HepG2 (cell line): ENCODE results near the gene NSMCE1. TPM values are rescaled to one million over a fixed set of nuclear protein-coding genes. Genes with fewer than 3 reads are reported as not detected.

ENCODE experiments used
- ARNTL ChIP-seq: sonication (generic); formaldehyde crosslinking; IDR thresholded peaks from 2 replicates; pipeline ENCODE4 v1.4.0; 2020; ENCODE audit warnings: mild to moderate bottlenecking, missing genetic modification reagents
- DMAP1 ChIP-seq: IDR thresholded peaks from 2 replicates; pipeline ENCODE4 v1.6.1; 2016
- NR2F2 ChIP-seq: IDR thresholded peaks from 2 replicates; pipeline ENCODE4 v1.6.1; 2012; ENCODE audit warnings: low read depth, inconsistent platforms, borderline replicate concordance
- RBM39 ChIP-seq: fragments of 200-400 bp; formaldehyde crosslinking; IDR thresholded peaks from one replicate; pipeline ENCODE4 v1.6.1; 2018; ENCODE audit warnings: antibody characterized with exemption, mild to moderate bottlenecking, low read depth, low read length; ENCODE audit not compliant: poor library complexity, severe bottlenecking
- SMARCC2 ChIP-seq: fragments of 450-650 bp; IDR thresholded peaks from 2 replicates; pipeline ENCODE4 v1.6.1; 2017; ENCODE audit warnings: antibody characterized with exemption, mild to moderate bottlenecking
- SNAI1 ChIP-seq: sonication (generic); formaldehyde crosslinking; IDR thresholded peaks from 2 replicates; pipeline ENCODE4 v1.5.0; 2020; ENCODE audit warnings: mild to moderate bottlenecking, missing genetic modification reagents, borderline replicate concordance
- SUZ12 ChIP-seq: fragments of 150-350 bp; IDR thresholded peaks from 2 replicates; pipeline ENCODE4 v1.6.1; 2014; ENCODE audit warnings: low read depth, low read length
- TCF7 ChIP-seq: sonication (generic); IDR thresholded peaks from 2 replicates; pipeline ENCODE4 v1.6.1; 2016; ENCODE audit warnings: antibody characterized with exemption, low read depth
- polyA plus RNA-seq, 8 experiments: library from polyadenylated mRNA; depleted of rRNA in 3 of 8; stranded (reverse) in 7 of 8; unstranded in 1 of 8; fragments of >200 nt; fragmentation: Illumina TruSeq in 4 of 8; extraction: Trizol in 4 of 8; gene quantifications; 2 replicates each; pipeline versions ENCODE4 v1.2.1 to v1.2.3, GENCODE V29; 2011 to 2016; ENCODE audit warnings: low read depth in 4 of 8, missing spikeins in 1 of 8, mixed read lengths in 1 of 8; ENCODE audit not compliant: insufficient read depth in 1 of 8
- total RNA-seq, 5 experiments: library from RNA; depleted of rRNA; stranded (reverse); fragments of >200 nt; fragmentation: Illumina TruSeq; extraction: Trizol; gene quantifications; 2 replicates each; pipeline ENCODE4 v1.2.3, GENCODE V29; 2016; ENCODE audit warnings: low read depth in 1 of 5
- TF ChIP-seq, protein P1 (sequence below): sonication (generic); formaldehyde crosslinking; IDR thresholded peaks from 2 replicates; pipeline ENCODE4 v1.4.0; 2020; ENCODE audit warnings: low read depth, mild to moderate bottlenecking, missing genetic modification reagents
- TF ChIP-seq, protein P2 (sequence below): sonication (generic); formaldehyde crosslinking; IDR thresholded peaks from 2 replicates; pipeline ENCODE4 v1.8.0; 2022; ENCODE audit warnings: missing genetic modification reagents, low read depth, mild to moderate bottlenecking, borderline replicate concordance
- TF ChIP-seq, protein P3 (sequence below): sonication (generic); formaldehyde crosslinking; IDR thresholded peaks from 2 replicates; pipeline ENCODE4 v1.8.1; 2023; ENCODE audit warnings: mild to moderate bottlenecking, moderate library complexity, missing genetic modification reagents
- TF ChIP-seq, protein P4 (sequence below): sonication (generic); formaldehyde crosslinking; IDR thresholded peaks from 2 replicates; pipeline ENCODE4 v1.4.0; 2020; ENCODE audit warnings: missing genetic modification reagents, low read depth, mild to moderate bottlenecking, borderline replicate concordance
- TF ChIP-seq, protein P5 (sequence below): sonication (generic); formaldehyde crosslinking; IDR thresholded peaks from 2 replicates; pipeline ENCODE4 v1.4.0; 2020; ENCODE audit warnings: missing genetic modification reagents
- TF ChIP-seq, protein P6 (sequence below): sonication (generic); formaldehyde crosslinking; IDR thresholded peaks from 2 replicates; pipeline ENCODE4 v1.4.0; 2020; ENCODE audit warnings: missing genetic modification reagents, borderline replicate concordance
- TF ChIP-seq, protein P7 (sequence below): sonication (generic); formaldehyde crosslinking; IDR thresholded peaks from 2 replicates; pipeline ENCODE4 v1.8.0; 2022; ENCODE audit warnings: missing genetic modification reagents, mild to moderate bottlenecking, inconsistent platforms, borderline replicate concordance
- TF ChIP-seq, protein P8 (sequence below): IDR thresholded peaks from 2 replicates; pipeline ENCODE4 v1.6.1; 2016; ENCODE audit warnings: low read depth, control low read depth

NSMCE1 gene
- total and polyA plus RNA-seq, 2 of the 13 experiments (the other 11 are each of a cell fraction or from before 2014, with no cell fraction given) = 42.7 to 52.9 TPM

DNA sequence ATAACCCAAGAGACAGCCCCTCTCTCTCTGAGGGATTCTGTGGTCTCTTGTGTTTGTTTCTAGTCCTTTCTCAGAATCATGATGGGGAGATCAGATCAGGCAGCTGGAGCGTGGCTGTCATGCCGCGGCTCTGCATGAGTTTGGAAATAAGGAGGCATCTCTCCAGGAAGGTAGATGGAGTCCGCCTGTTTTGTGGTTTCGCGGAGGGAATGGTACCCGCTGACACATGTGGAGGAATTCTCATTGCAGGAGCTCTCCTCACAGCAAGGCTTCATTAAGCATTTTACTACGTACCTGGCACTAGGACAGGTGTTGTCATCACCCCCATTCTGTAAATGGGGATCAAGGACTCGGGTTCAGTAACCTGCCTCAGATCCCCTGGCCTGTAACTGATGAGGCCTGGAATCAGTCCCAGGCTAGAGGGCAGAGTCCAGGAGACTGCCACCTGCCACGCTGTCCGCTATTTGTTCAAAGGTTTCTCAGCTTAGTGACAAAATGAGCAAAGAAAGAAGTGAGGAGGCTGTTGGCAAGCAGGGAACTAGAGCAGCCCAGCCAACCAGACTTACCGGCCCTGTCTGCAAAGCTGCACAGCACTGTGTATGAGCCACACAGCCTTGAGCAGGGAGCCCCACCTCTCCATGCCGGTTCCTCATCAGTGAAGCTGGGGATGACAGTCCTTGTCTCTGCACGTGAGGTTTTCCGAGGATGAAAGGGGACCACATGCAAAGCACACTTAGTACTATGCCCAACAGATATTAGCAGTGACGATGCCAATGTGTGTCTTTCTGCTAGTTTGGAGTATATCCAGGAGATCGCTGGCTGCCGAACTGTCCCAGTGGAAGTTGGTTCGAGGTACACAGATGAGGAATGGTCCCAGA lies 54.2 kb downstream of the NSMCE1 start (continued):
- no peak for TF ChIP-seq SMARCC2
- peak; percentile 87 for TF ChIP-seq DMAP1 (CRISPR knock-in tag)
- no peak for TF ChIP-seq RBM39
- TF ChIP-seq, protein P1, sequence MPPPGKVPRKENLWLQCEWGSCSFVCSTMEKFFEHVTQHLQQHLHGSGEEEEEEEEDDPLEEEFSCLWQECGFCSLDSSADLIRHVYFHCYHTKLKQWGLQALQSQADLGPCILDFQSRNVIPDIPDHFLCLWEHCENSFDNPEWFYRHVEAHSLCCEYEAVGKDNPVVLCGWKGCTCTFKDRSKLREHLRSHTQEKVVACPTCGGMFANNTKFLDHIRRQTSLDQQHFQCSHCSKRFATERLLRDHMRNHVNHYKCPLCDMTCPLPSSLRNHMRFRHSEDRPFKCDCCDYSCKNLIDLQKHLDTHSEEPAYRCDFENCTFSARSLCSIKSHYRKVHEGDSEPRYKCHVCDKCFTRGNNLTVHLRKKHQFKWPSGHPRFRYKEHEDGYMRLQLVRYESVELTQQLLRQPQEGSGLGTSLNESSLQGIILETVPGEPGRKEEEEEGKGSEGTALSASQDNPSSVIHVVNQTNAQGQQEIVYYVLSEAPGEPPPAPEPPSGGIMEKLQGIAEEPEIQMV (CRISPR knock-in tag) = peak; percentile 72; the same call in 1 of the 2 replicates
- TF ChIP-seq, protein P2, sequence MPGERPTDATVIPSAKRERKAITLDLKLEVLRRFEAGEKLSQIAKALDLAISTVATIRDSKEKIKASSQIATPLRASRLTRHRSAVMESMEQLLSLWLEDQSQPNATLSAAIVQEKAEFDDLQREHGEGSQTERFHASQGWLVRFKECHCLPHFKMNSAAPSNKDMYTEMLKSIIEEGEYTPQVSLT (CRISPR knock-in tag) = no peak
- TF ChIP-seq, protein P3, sequence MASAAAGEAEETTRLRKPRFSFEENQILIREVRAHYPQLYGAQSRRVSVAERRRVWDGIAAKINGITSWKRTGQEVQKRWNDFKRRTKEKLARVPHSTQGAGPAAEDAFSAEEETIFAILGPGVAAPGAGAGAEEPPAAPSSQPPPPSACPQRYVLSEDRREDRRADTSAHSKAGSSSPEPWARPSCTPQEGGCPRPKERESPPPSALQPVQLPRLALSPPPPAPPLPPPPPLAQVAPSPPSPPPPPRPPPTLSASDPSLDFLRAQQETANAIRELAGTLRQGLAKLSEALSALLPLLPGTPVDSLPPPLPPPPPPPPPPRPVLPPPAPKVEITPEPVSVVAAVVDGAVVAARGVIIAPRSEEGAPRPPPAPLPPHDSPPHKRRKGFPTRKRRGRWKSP (CRISPR knock-in tag) = no peak
- TF ChIP-seq, protein P4, sequence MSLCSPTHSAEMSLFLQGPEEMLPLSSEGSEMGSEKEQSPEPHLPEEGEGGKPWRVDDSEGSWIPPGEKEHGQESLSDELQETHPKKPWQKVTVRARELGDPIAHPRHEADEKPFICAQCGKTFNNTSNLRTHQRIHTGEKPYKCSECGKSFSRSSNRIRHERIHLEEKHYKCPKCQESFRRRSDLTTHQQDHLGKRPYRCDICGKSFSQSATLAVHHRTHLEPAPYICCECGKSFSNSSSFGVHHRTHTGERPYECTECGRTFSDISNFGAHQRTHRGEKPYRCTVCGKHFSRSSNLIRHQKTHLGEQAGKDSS (CRISPR knock-in tag) = 0 out of 2 replicates have a peak, but pooled peaks have one; percentile 14
- TF ChIP-seq, protein P5, sequence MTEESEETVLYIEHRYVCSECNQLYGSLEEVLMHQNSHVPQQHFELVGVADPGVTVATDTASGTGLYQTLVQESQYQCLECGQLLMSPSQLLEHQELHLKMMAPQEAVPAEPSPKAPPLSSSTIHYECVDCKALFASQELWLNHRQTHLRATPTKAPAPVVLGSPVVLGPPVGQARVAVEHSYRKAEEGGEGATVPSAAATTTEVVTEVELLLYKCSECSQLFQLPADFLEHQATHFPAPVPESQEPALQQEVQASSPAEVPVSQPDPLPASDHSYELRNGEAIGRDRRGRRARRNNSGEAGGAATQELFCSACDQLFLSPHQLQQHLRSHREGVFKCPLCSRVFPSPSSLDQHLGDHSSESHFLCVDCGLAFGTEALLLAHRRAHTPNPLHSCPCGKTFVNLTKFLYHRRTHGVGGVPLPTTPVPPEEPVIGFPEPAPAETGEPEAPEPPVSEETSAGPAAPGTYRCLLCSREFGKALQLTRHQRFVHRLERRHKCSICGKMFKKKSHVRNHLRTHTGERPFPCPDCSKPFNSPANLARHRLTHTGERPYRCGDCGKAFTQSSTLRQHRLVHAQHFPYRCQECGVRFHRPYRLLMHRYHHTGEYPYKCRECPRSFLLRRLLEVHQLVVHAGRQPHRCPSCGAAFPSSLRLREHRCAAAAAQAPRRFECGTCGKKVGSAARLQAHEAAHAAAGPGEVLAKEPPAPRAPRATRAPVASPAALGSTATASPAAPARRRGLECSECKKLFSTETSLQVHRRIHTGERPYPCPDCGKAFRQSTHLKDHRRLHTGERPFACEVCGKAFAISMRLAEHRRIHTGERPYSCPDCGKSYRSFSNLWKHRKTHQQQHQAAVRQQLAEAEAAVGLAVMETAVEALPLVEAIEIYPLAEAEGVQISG (CRISPR knock-in tag) = no peak
- TF ChIP-seq SNAI1 (CRISPR knock-in tag) = 0 out of 2 replicates have a peak, but pooled peaks have one; percentile 62
- TF ChIP-seq TCF7 = 0 out of 2 replicates have a peak, but pooled peaks have one; percentile 10
- TF ChIP-seq SUZ12 = no peak
- TF ChIP-seq, protein P6, sequence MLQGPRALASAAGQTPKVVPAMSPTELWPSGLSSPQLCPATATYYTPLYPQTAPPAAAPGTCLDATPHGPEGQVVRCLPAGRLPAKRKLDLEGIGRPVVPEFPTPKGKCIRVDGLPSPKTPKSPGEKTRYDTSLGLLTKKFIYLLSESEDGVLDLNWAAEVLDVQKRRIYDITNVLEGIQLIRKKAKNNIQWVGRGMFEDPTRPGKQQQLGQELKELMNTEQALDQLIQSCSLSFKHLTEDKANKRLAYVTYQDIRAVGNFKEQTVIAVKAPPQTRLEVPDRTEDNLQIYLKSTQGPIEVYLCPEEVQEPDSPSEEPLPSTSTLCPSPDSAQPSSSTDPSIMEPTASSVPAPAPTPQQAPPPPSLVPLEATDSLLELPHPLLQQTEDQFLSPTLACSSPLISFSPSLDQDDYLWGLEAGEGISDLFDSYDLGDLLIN = no peak
- TF ChIP-seq, protein P7, sequence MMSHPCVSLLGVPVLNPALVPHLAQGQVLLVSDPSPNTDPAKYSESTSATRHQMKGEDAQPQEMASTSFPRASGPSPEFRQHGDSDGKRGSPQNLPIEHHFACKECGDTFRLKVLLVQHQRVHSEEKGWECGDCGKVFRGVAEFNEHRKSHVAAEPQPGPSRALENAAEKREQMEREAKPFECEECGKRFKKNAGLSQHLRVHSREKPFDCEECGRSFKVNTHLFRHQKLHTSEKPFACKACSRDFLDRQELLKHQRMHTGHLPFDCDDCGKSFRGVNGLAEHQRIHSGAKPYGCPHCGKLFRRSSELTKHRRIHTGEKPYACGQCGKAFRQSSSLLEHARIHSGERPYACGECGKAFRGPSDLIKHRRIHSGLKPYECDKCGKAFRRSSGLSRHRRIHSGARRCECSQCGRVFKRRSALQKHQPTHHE (CRISPR knock-in tag) = no peak
- TF ChIP-seq, protein P8, sequence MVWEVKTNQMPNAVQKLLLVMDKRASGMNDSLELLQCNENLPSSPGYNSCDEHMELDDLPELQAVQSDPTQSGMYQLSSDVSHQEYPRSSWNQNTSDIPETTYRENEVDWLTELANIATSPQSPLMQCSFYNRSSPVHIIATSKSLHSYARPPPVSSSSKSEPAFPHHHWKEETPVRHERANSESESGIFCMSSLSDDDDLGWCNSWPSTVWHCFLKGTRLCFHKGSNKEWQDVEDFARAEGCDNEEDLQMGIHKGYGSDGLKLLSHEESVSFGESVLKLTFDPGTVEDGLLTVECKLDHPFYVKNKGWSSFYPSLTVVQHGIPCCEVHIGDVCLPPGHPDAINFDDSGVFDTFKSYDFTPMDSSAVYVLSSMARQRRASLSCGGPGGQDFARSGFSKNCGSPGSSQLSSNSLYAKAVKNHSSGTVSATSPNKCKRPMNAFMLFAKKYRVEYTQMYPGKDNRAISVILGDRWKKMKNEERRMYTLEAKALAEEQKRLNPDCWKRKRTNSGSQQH (CRISPR knock-in tag) = 0 out of 2 replicates have a peak, but pooled peaks have one; percentile 64
- 0 out of 2 replicates have a peak, but pooled peaks have one; percentile 12 for TF ChIP-seq ARNTL
- TF ChIP-seq NR2F2 = 0 out of 2 replicates have a peak, but pooled peaks have one; percentile 31
